NOMO-1 (cell line): ENCODE data around the gene VDAC2.
"Not testable (repeated sequence)": the region's sequence is repeated elsewhere in the genome, so short reads cannot be mapped to it uniquely, and the experiment has no call there.

Experiments used
- DNase-seq, 2 experiments: peaks; one replicate each; lab custom pipeline; 2025; ENCODE audit not compliant: unreplicated experiment in 2 of 2; lab: John Stamatoyannopoulos, UW

VDAC2 gene

GRCh38 chr10:75210282-75211006 is at the start of gene VDAC2:
VDAC2 (plus strand) TSS chr10:75210796; CDS start chr10:75211159, 363 bp downstream.
- DNase-seq: peak; percentile 85 to 86

GRCh38 chr10:75165684-75166622 is 44.6 kb upstream of the VDAC2 start:
- peak; percentile 70 to 96 for DNase-seq

- DNase-seq: no peak
These were observed 44.0 kb upstream of the VDAC2 start for GRCh38 chr10:75166623-75166972.

GRCh38 chr10:75168275-75168674 is 42.3 kb upstream of the VDAC2 start:
- DNase-seq: no peak

- no peak for DNase-seq
These were observed 40.4 kb upstream of the VDAC2 start for GRCh38 chr10:75170215-75170614.

GRCh38 chr10:75175046-75175445 is 35.5 kb upstream of the VDAC2 start:
- DNase-seq: no peak

GRCh38 chr10:75176046-75176445 is 34.5 kb upstream of the VDAC2 start:
- DNase-seq: no peak

- no peak for DNase-seq
These were observed 33.9 kb upstream of the VDAC2 start for GRCh38 chr10:75176736-75177135.

- no peak for DNase-seq
These were observed 30.9 kb upstream of the VDAC2 start for GRCh38 chr10:75179657-75180177.

- no peak for DNase-seq
These were observed 30.0 kb upstream of the VDAC2 start for GRCh38 chr10:75180592-75180991.

GRCh38 chr10:75181073-75181472 is 29.5 kb upstream of the VDAC2 start:
- no peak for DNase-seq

GRCh38 chr10:75186310-75186709 is 24.3 kb upstream of the VDAC2 start:
- no peak for DNase-seq

GRCh38 chr10:75187961-75188426 is 22.6 kb upstream of the VDAC2 start:
- DNase-seq: peak; percentile 17 to 29

GRCh38 chr10:75188522-75188921 is 22.1 kb upstream of the VDAC2 start:
- not testable (repeated sequence) for DNase-seq

GRCh38 chr10:75189266-75190096 is 21.1 kb upstream of the VDAC2 start:
- no peak for DNase-seq

- peak; percentile 60 to 64 for DNase-seq
These were observed 18.6 kb upstream of the VDAC2 start for GRCh38 chr10:75191821-75192568.

GRCh38 chr10:75194625-75195024 is 16.0 kb upstream of the VDAC2 start:
- not testable (repeated sequence) for DNase-seq

GRCh38 chr10:75195035-75195763 is 15.4 kb upstream of the VDAC2 start:
- no peak for DNase-seq

GRCh38 chr10:75197066-75197465 is 13.5 kb upstream of the VDAC2 start:
- DNase-seq: no peak
